Smooth muscle cell (in vitro differentiated cells): ENCODE results near the gene OSBPL3. TPM values are rescaled to one million over a fixed set of nuclear protein-coding genes. Genes with fewer than 3 reads are reported as not detected.

Source experiments
- DNase-seq: peaks from one replicate; lab custom pipeline; 2025; ENCODE audit not compliant: unreplicated experiment; lab: John Stamatoyannopoulos, UW
- H2AFZ ChIP-seq: fragments of 200-600 bp; sonication (generic); 2 replicates; pipeline ENCODE4 v1.6.0; 2016; ENCODE audit warnings: antibody characterized with exemption, low read depth, mild to moderate bottlenecking
- H3F3A ChIP-seq: fragments of 200-600 bp; sonication (generic); 2 replicates; pipeline ENCODE4 v1.6.0; 2017; ENCODE audit warnings: antibody characterized with exemption, low read depth
- H3K27ac ChIP-seq: fragments of 200-600 bp; sonication (generic); 2 replicates; pipeline ENCODE4 v1.5.1; 2016; ENCODE audit warnings: low read depth, mild to moderate bottlenecking
- H3K27me3 ChIP-seq: fragments of 200-600 bp; sonication (generic); 2 replicates; pipeline ENCODE4 v1.6.1; 2016; ENCODE audit warnings: low read depth, mild to moderate bottlenecking
- H3K36me3 ChIP-seq: fragments of 200-600 bp; sonication (generic); 2 replicates; pipeline ENCODE4 v1.5.1; 2016; ENCODE audit warnings: low read depth
- H3K4me1 ChIP-seq: fragments of 200-600 bp; sonication (generic); 2 replicates; pipeline ENCODE4 v1.5.1; 2016; ENCODE audit warnings: low read depth
- H3K4me2 ChIP-seq: fragments of 200-600 bp; sonication (generic); 2 replicates; pipeline ENCODE4 v1.6.0; 2016; ENCODE audit warnings: mild to moderate bottlenecking
- H3K4me3 ChIP-seq: fragments of 200-600 bp; sonication (generic); 2 replicates; pipeline ENCODE4 v1.5.1; 2016; ENCODE audit warnings: mild to moderate bottlenecking
- H3K79me2 ChIP-seq: fragments of 200-600 bp; sonication (generic); 2 replicates; pipeline ENCODE4 v1.6.0; 2016; ENCODE audit warnings: low read depth, mild to moderate bottlenecking
- H3K9ac ChIP-seq: fragments of 200-600 bp; sonication (generic); 2 replicates; pipeline ENCODE4 v1.6.0; 2016; ENCODE audit warnings: low read depth
- H3K9me3 ChIP-seq: fragments of 200-600 bp; sonication (generic); replicated peaks from 2 replicates; pipeline ENCODE4 v1.5.1; 2016; ENCODE audit warnings: low read depth
- H4K20me1 ChIP-seq: fragments of 200-600 bp; sonication (generic); 2 replicates; pipeline ENCODE4 v1.6.0; 2016; ENCODE audit warnings: low read depth
- WGBS: methylation state at CpG from one replicate; pipeline ENCODE4 v1.1.7; 2016; ENCODE audit warnings: low lambda C conversion rate; 5-methylcytosine and 5-hydroxymethylcytosine counted together
- polyA plus RNA-seq: library from polyadenylated mRNA; unstranded; fragments of >200 nt; fragmentation: Nextera tagmentation; extraction: Ambion mirVana; gene quantifications from 2 replicates; pipeline ENCODE4 v1.2.1, GENCODE V29; 2016
- total RNA-seq: library from RNA; depleted of rRNA; stranded (reverse); fragments of >200 nt; gene quantifications from 2 replicates; pipeline ENCODE4 v1.2.3, GENCODE V29; 2014
- TF ChIP-seq, protein P1 (sequence below): fragments of 200-600 bp; sonication (generic); IDR thresholded peaks from 2 replicates; pipeline ENCODE4 v1.5.1; 2017; ENCODE audit warnings: borderline replicate concordance, mild to moderate bottlenecking, antibody characterized with exemption; ENCODE audit not compliant: insufficient read depth, poor library complexity, severe bottlenecking

Gene OSBPL3
- total and polyA plus RNA-seq, 2 experiments from 2014 or later = 6.2 to 16.3 TPM

DNA sequence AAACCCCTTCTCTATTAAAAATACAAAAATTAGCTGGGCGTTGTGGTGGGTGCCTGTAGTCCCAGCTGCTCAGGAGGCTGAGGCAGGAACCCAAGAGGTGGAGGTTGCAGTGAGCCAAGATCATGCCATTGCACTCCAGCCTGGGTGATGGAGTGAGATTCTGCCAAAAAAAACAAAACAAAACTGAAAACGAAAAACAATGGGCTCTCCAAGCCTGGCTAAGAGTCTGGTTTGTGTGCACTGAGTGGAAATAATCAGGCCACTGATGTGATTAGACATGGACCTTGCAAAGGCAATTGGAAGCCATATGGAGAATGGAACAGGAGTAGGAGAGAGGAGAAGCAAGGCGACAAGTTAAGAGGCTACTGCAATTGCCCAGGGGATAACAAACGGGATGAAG is 162.6 kb downstream of the OSBPL3 start:
- Histone ChIP-seq H3K4me2 (no peak overlapping the region), H4K20me1 (no peaks in the 10 kb centered on the region), H3K36me3 (no peaks in the 10 kb centered on the region), H3K27me3 (no peaks in the 10 kb centered on the region), H3K9ac (no peak overlapping the region), H3K27ac (no peak overlapping the region), H3F3A (peaks cover 4% of the 10 kb centered on the region), H2AFZ (no peak overlapping the region), H3K79me2 (no peaks in the 10 kb centered on the region), H3K9me3 (no peaks in the 10 kb centered on the region), H3K4me3 (no peak overlapping the region), H3K4me1 (peaks cover 10% of the 10 kb centered on the region)
- TF ChIP-seq, protein P1, sequence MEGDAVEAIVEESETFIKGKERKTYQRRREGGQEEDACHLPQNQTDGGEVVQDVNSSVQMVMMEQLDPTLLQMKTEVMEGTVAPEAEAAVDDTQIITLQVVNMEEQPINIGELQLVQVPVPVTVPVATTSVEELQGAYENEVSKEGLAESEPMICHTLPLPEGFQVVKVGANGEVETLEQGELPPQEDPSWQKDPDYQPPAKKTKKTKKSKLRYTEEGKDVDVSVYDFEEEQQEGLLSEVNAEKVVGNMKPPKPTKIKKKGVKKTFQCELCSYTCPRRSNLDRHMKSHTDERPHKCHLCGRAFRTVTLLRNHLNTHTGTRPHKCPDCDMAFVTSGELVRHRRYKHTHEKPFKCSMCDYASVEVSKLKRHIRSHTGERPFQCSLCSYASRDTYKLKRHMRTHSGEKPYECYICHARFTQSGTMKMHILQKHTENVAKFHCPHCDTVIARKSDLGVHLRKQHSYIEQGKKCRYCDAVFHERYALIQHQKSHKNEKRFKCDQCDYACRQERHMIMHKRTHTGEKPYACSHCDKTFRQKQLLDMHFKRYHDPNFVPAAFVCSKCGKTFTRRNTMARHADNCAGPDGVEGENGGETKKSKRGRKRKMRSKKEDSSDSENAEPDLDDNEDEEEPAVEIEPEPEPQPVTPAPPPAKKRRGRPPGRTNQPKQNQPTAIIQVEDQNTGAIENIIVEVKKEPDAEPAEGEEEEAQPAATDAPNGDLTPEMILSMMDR = no peak
- DNase-seq = no peak
- WGBS = 79% methylated on average over 4 of the region's 4 CpGs

DNA sequence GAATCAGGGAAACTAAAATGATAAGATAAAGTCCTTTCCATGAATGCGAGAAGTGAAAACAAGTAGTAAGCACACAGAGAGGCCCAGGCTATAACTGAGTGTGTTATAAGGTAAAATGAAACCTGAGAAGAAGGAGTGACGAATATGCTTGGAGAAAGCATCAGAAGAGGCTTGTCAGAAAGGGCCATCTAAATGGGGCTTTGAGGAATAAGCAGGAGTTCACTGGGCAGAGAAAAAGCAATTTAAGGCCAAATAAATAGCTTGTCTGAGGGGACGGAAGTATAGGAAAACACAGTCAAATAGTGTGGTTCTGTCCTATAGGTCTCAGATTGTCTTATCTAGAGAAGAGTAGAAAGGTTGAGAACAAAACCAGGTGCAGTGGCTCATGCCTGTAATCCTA is 163.1 kb downstream of the OSBPL3 start:
- Histone ChIP-seq H3K9me3 (no peaks in the 10 kb centered on the region), H3K9ac (no peak overlapping the region), H3K79me2 (no peaks in the 10 kb centered on the region), H2AFZ (no peak overlapping the region), H4K20me1 (no peaks in the 10 kb centered on the region), H3K27ac (no peak overlapping the region), H3K4me1 (peaks cover 10% of the 10 kb centered on the region), H3K4me3 (no peak overlapping the region), H3K4me2 (no peak overlapping the region), H3K27me3 (no peaks in the 10 kb centered on the region), H3K36me3 (no peaks in the 10 kb centered on the region), H3F3A (peaks cover 4% of the 10 kb centered on the region)
- TF ChIP-seq, protein P1 = no peak
- no peak for DNase-seq
- 89% methylated on average over 3 of the region's 3 CpGs for WGBS

DNA sequence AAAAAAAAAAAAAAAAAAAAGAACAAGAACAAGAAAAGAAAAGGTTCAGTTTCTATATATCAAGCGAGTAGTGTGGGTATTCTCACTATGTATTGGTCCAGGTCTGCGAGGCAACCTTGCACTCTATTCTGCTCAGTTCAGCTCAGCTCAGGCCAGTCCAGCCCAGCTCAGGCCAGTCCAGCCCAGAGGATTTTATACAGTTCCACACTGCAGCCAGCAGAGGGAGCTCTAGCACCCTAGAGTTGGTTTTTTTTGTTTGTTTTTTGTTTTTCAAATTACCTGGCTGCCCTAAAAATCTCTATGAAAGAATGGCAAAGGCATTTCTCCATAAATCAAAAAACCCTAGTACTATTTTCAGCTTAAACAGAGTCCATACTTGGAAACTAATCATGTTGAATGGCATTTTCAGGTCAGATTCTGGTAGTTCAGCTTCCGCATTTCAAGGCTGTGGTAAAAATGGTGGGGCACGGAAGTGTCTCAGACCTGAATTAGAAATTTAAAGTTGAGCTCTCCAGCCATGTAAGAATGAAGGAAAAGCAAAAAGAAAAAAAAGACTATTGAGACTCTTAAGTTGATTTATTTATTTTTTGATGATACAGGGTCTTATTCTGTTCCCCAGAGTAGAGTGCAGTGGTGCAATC is 167.6 kb downstream of the OSBPL3 start:
- no peak overlapping the region for H3K27ac ChIP-seq
- H3K4me1 ChIP-seq = no peaks in the 10 kb centered on the region
- H3K36me3 ChIP-seq = no peaks in the 10 kb centered on the region
- H3K4me2 ChIP-seq = no peak overlapping the region
- no peak overlapping the region for H3K9ac ChIP-seq
- H2AFZ ChIP-seq = no peak overlapping the region
- H3F3A ChIP-seq = no peaks in the 10 kb centered on the region
- no peaks in the 10 kb centered on the region for H3K79me2 ChIP-seq
- H3K4me3 ChIP-seq = no peak overlapping the region
- H3K27me3 ChIP-seq = no peaks in the 10 kb centered on the region
- no peaks in the 10 kb centered on the region for H3K9me3 ChIP-seq
- WGBS = 66% methylated on average over 4 of the region's 4 CpGs
- TF ChIP-seq, protein P1 = peak; percentile 88
- no peaks in the 10 kb centered on the region for H4K20me1 ChIP-seq
- no peak for DNase-seq

DNA sequence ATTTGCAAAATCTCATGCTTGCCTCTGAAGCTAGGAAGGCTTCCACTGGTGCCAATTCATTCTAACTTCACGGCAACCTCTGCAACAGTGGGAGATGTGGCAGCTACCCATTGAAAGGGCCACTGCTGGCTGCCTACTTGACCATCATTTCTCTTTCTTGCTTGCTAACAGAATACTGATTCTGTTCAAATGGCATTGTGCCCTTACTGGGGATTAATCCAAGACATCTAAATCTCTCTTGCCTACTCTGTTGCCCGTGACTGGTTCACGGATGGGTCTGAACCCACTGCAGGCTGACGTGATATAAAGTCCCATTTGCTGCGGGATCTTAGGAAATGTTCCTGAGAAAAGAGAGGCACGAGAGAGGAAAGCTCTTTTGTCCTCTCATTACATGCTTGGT is 171.5 kb downstream of the OSBPL3 start:
- WGBS = 96% methylated on average over 6 of the region's 6 CpGs
- H3K27ac ChIP-seq = no peak overlapping the region
- H3K36me3 ChIP-seq = no peaks in the 10 kb centered on the region
- no peaks in the 10 kb centered on the region for H4K20me1 ChIP-seq
- H3K79me2 ChIP-seq = no peaks in the 10 kb centered on the region
- no peak overlapping the region for H2AFZ ChIP-seq
- H3K4me3 ChIP-seq = no peak overlapping the region
- DNase-seq = no peak
- H3K4me1 ChIP-seq = no peaks in the 10 kb centered on the region
- no peak overlapping the region for H3K9ac ChIP-seq
- H3K27me3 ChIP-seq = no peaks in the 10 kb centered on the region
- TF ChIP-seq, protein P1 = no peak
- H3F3A ChIP-seq = no peaks in the 10 kb centered on the region
- H3K9me3 ChIP-seq = no peaks in the 10 kb centered on the region
- no peak overlapping the region for H3K4me2 ChIP-seq
